Caco-2 (cell line): ENCODE data around the gene RABGAP1L. TPM values are rescaled to one million over a fixed set of nuclear protein-coding genes. Genes with fewer than 3 reads are reported as not detected.
"Not testable (repeated sequence)": the region's sequence is repeated elsewhere in the genome, so short reads cannot be mapped to it uniquely, and the experiment has no call there.

Source experiments
- BruUV-seq: library from RNA; stranded (reverse); fragments of 400-500 nt; replicated peaks from 2 replicates; lab custom pipeline; 2021; lab: Mats Ljungman, UMichigan
- CTCF ChIA-PET: fragments of 300-600 bp; sonication (Branson Sonifier 250); formaldehyde crosslinking; loops from one replicate; lab custom pipeline; 2022; ENCODE audit warnings: antibody characterized with exemption; lab: Charles Lee
- POLR2A ChIA-PET: fragments of 300-600 bp; sonication (Branson Sonifier 250); formaldehyde crosslinking; loops from one replicate; lab custom pipeline; 2022; ENCODE audit warnings: antibody characterized with exemption; lab: Charles Lee
- DNase-seq, 2 experiments: peaks; one replicate each; pipeline versions ENCODE4 v3.0.0 to v3.0.0-alpha.2; 2020 to 2022
- H3K27me3 ChIP-seq: replicated peaks from 2 replicates; pipeline ENCODE4 v1.6.0; 2011; ENCODE audit warnings: low read length; ENCODE audit not compliant: control insufficient read depth, insufficient read depth
- H3K36me3 ChIP-seq: 2 replicates; pipeline ENCODE4 v1.5.1; 2011; ENCODE audit warnings: low read length; ENCODE audit not compliant: control insufficient read depth, insufficient read depth
- H3K4me1 ChIP-seq: fragments of 250-450 bp; sonication (Bioruptor Pico); 2 replicates; pipeline ENCODE4 v1.5.1; 2020; ENCODE audit warnings: mild to moderate bottlenecking
- H3K4me3 ChIP-seq: 2 replicates; pipeline ENCODE4 v1.5.1; 2011; ENCODE audit warnings: low read depth, mild to moderate bottlenecking, control low read depth, low read length
- H3K9me3 ChIP-seq: fragments of 250-450 bp; sonication (Bioruptor Pico); 2 replicates; pipeline ENCODE4 v1.5.1; 2020; ENCODE audit warnings: mild to moderate bottlenecking, moderate library complexity
- H3K27ac Mint-ChIP-seq: one replicate; pipeline ENCODE4 v1.8.0; 2022; ENCODE audit warnings: mixed read lengths; ENCODE audit not compliant: unreplicated experiment
- H3K27me3 Mint-ChIP-seq: one replicate; pipeline ENCODE4 v1.8.0; 2022; ENCODE audit warnings: mixed read lengths; ENCODE audit not compliant: insufficient read depth, unreplicated experiment
- H3K36me3 Mint-ChIP-seq: one replicate; pipeline ENCODE4 v1.8.0; 2022; ENCODE audit warnings: mild to moderate bottlenecking, mixed read lengths; ENCODE audit not compliant: insufficient read depth, unreplicated experiment
- H3K4me1 Mint-ChIP-seq: one replicate; pipeline ENCODE4 v1.8.0; 2022; ENCODE audit warnings: low read depth, mixed read lengths; ENCODE audit not compliant: unreplicated experiment
- H3K4me3 Mint-ChIP-seq: one replicate; pipeline ENCODE4 v1.8.0; 2022; ENCODE audit warnings: mild to moderate bottlenecking, moderate library complexity, mixed read lengths; ENCODE audit not compliant: unreplicated experiment
- H3K9me3 Mint-ChIP-seq: one replicate; pipeline ENCODE4 v1.8.0; 2022; ENCODE audit warnings: mixed read lengths; ENCODE audit not compliant: unreplicated experiment
- intact Hi-C: fragments of 100-400 bp; cut with micrococcal nuclease; formaldehyde crosslinking; loops from one replicate; pipeline ENCODE4 v1.10.0; 2022; ENCODE audit not compliant: unreplicated experiment
- total RNA-seq: library from RNA; stranded (reverse); gene quantifications from 2 replicates; pipeline ENCODE4 v1.2.3, GENCODE V29; 2022
- TF ChIP-seq, protein P1 (sequence below), 2 experiments: fragments of 200-600 bp in 1 of 2; IDR thresholded peaks; 1 replicate in 1 of 2; 2 replicates in 1 of 2; pipeline versions ENCODE4 v1.5.1 to v1.8.0; 2011 to 2022; ENCODE audit warnings: antibody characterized with exemption in 1 of 2, control low read depth in 1 of 2, inconsistent platforms in 1 of 2, low read depth in 1 of 2, low read length in 1 of 2, mild to moderate bottlenecking in 1 of 2, moderate library complexity in 1 of 2; ENCODE audit not compliant: insufficient read depth in 1 of 2, severe bottlenecking in 1 of 2, unreplicated experiment in 1 of 2

The RABGAP1L gene
- total RNA-seq, 1 experiment from 2014 or later: 20.3 TPM

DNA sequence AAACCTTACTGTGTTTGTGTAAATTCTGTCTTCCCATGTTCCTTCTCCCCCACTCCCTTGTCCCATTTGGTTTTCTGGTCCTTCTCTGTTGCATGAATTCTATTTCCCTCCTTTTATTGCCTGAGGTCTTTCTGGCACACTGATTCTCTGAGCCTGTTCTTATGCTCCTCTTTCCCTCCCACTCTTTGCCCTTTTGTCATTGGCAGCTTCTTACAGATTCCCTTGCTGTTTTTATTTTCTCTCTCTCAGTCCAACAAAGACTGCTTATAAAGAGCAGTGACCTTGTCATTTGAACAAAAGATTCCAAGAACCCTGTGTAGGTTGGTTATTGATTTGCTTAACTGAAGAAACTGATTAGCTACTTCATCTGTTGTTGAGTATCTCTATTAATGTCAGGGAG is 338.2 kb downstream of the RABGAP1L start:
- intact Hi-C loops: no loop called here
- no peaks in the 10 kb centered on the region for H3K4me1 Mint-ChIP-seq
- no peaks in the 10 kb centered on the region for H3K27me3 ChIP-seq
- no peaks in the 10 kb centered on the region for H3K9me3 ChIP-seq
- TF ChIP-seq, protein P1, sequence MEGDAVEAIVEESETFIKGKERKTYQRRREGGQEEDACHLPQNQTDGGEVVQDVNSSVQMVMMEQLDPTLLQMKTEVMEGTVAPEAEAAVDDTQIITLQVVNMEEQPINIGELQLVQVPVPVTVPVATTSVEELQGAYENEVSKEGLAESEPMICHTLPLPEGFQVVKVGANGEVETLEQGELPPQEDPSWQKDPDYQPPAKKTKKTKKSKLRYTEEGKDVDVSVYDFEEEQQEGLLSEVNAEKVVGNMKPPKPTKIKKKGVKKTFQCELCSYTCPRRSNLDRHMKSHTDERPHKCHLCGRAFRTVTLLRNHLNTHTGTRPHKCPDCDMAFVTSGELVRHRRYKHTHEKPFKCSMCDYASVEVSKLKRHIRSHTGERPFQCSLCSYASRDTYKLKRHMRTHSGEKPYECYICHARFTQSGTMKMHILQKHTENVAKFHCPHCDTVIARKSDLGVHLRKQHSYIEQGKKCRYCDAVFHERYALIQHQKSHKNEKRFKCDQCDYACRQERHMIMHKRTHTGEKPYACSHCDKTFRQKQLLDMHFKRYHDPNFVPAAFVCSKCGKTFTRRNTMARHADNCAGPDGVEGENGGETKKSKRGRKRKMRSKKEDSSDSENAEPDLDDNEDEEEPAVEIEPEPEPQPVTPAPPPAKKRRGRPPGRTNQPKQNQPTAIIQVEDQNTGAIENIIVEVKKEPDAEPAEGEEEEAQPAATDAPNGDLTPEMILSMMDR (IDR thresholded peaks at IDR 0.05; ENCODE audit: insufficient read depth in 1 of 2, low read depth in 1 of 2, low read length in 1 of 2, severe bottlenecking in 1 of 2, unreplicated experiment in 1 of 2): no peak
- no peak overlapping the region for H3K4me3 Mint-ChIP-seq
- H3K4me3 ChIP-seq: no peak overlapping the region
- CTCF ChIA-PET: no interaction called here
- no peak for DNase-seq
- no peaks in the 10 kb centered on the region for H3K36me3 Mint-ChIP-seq
- H3K36me3 ChIP-seq: no peaks in the 10 kb centered on the region
- POLR2A ChIA-PET: no interaction called here
- H3K4me1 ChIP-seq: no peaks in the 10 kb centered on the region
- no peaks in the 10 kb centered on the region for H3K27me3 Mint-ChIP-seq
- no peak overlapping the region for H3K27ac Mint-ChIP-seq
- BruUV-seq: no TSS peak
- no peaks in the 10 kb centered on the region for H3K9me3 Mint-ChIP-seq

DNA sequence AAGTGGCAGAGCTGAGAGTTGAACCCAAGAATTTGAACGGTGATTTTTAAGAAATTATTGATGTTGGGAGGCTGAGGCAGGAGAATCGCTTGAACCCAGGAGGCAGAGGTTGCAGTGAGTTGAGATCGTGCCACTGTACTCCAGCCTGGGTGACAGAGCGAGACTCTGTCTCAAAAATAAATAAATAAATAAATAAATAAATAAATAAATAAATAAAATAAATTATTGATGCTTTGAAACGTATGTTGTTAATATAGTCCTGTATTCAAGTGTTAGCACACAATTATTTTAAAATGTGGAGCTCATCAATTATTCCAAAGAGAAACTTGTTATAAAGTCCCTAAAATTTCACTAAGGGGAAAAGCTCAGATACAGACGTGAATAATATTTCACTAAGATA is 357.4 kb downstream of the RABGAP1L start:
- H3K36me3 ChIP-seq, H3K36me3 Mint-ChIP-seq, BruUV-seq, H3K4me1 Mint-ChIP-seq, H3K27me3 ChIP-seq, CTCF ChIA-PET, H3K27ac Mint-ChIP-seq, H3K4me1 ChIP-seq, H3K4me3 Mint-ChIP-seq, intact Hi-C loops, H3K9me3 ChIP-seq, H3K4me3 ChIP-seq, DNase-seq, H3K27me3 Mint-ChIP-seq, POLR2A ChIA-PET, H3K9me3 Mint-ChIP-seq: not testable (repeated sequence)

DNA sequence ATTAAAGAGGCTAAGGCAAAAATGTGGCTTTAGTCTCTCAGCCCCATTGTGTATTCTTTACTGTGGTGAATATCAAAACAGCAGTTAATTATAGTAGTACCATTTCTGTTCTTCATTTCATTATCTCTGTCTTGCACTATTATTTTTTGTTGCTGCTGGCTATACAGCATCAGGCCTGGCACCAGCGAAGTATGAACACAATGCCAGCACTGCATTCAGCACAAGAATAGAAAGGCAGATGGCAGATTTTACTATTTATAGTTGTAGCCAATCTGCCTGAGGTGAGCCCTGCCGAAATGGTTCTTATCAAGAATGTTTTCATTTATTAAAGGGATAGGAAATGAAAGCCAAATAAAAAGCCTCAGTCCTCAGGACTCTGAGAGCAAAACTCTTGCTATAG is 360.5 kb downstream of the RABGAP1L start:
- H3K27me3 ChIP-seq: no peaks in the 10 kb centered on the region
- POLR2A ChIA-PET: no interaction called here
- intact Hi-C loops: no loop called here
- TF ChIP-seq, protein P1 (IDR thresholded peaks at IDR 0.05; ENCODE audit: insufficient read depth in 1 of 2, low read depth in 1 of 2, low read length in 1 of 2, severe bottlenecking in 1 of 2, unreplicated experiment in 1 of 2): no peak
- Mint-ChIP-seq H3K27me3 (no peaks in the 10 kb centered on the region), H3K27ac (no peak overlapping the region), H3K9me3 (no peaks in the 10 kb centered on the region), H3K4me3 (no peak overlapping the region), H3K4me1 (no peaks in the 10 kb centered on the region), H3K36me3 (no peaks in the 10 kb centered on the region)
- no peaks in the 10 kb centered on the region for H3K36me3 ChIP-seq
- no TSS peak for BruUV-seq
- CTCF ChIA-PET: no interaction called here
- no peaks in the 10 kb centered on the region for H3K9me3 ChIP-seq
- no peaks in the 10 kb centered on the region for H3K4me1 ChIP-seq
- no peak overlapping the region for H3K4me3 ChIP-seq
- no peak for DNase-seq

DNA sequence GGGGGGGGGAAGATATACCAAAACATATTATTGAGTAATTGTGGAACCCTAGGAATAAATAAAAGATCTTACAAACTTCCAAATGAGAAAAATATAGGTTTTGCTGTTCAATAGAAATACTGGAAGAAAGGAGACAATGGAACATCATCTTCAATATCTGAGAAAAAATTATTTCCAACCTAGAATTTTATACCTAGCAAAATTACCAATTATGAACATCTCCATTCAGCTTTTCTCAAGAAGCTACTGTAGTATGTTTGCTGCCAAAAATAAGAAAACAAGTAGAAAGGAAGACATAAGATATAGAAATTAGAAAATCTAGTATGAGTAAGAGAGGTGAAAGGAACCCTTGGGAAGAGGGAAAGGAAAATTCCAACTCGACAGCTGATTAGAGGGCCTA is 372.4 kb downstream of the RABGAP1L start:
- no peaks in the 10 kb centered on the region for H3K27me3 Mint-ChIP-seq
- H3K4me1 ChIP-seq: no peaks in the 10 kb centered on the region
- H3K36me3 Mint-ChIP-seq: no peaks in the 10 kb centered on the region
- no peak overlapping the region for H3K4me3 ChIP-seq
- peaks cover 40% of the 10 kb centered on the region for H3K9me3 Mint-ChIP-seq
- CTCF ChIA-PET: no interaction called here
- no peaks in the 10 kb centered on the region for H3K4me1 Mint-ChIP-seq
- H3K36me3 ChIP-seq: no peaks in the 10 kb centered on the region
- H3K27ac Mint-ChIP-seq: no peak overlapping the region
- DNase-seq: no peak
- no peak overlapping the region for H3K4me3 Mint-ChIP-seq
- no peaks in the 10 kb centered on the region for H3K27me3 ChIP-seq
- intact Hi-C loops: no loop called here
- no peaks in the 10 kb centered on the region for H3K9me3 ChIP-seq
- BruUV-seq: no TSS peak
- TF ChIP-seq, protein P1 (IDR thresholded peaks at IDR 0.05; ENCODE audit: insufficient read depth in 1 of 2, low read depth in 1 of 2, low read length in 1 of 2, severe bottlenecking in 1 of 2, unreplicated experiment in 1 of 2): no peak
- POLR2A ChIA-PET: no interaction called here
